GM12891 (cell line): ENCODE data around the gene OR3A3.

Source experiments
- DNase-seq: peaks from one replicate; pipeline ENCODE4 v3.0.0; 2011; ENCODE audit warnings: low spot score; ENCODE audit not compliant: insufficient read length
- FAIRE-seq: peaks from 2 replicates; lab custom pipeline; 2011; peaks lifted over from hg19 to GRCh38; lab: Jason Lieb, UNC
- PAX5 ChIP-seq: IDR thresholded peaks from 2 replicates; pipeline ENCODE4 v1.6.1; 2011; ENCODE audit warnings: low read length, moderate library complexity, mild to moderate bottlenecking; ENCODE audit not compliant: insufficient read depth, severe bottlenecking
- POLR2A ChIP-seq: IDR thresholded peaks from 2 replicates; pipeline ENCODE4 v1.6.1; 2011; ENCODE audit warnings: low read depth, low read length, control low read depth
- POLR2AphosphoS5 ChIP-seq: IDR thresholded peaks from 2 replicates; pipeline ENCODE4 v1.6.1; 2011; ENCODE audit warnings: low read depth, low read length, control low read depth
- POU2F2 ChIP-seq: IDR thresholded peaks from 2 replicates; pipeline ENCODE4 v1.6.1; 2011; ENCODE audit warnings: low read depth, mild to moderate bottlenecking, control low read depth, low read length, moderate library complexity
- SPI1 ChIP-seq: IDR thresholded peaks from 2 replicates; pipeline ENCODE4 v1.6.1; 2011; ENCODE audit warnings: low read depth, low read length, control low read depth
- TAF1 ChIP-seq: IDR thresholded peaks from 2 replicates; pipeline ENCODE4 v1.6.1; 2011; ENCODE audit warnings: low read depth, low read length, control low read depth

The OR3A3 gene

GRCh38 chr17:3472137-3472536, 61.0 kb downstream of the OR3A3 start:
- FAIRE-seq (no peak), DNase-seq (no peak)

More at GRCh38 chr17:3472137-3472536, 61.0 kb downstream of the OR3A3 start:
- TF ChIP-seq POLR2AphosphoS5 (no peak), TAF1 (no peak), POLR2A (no peak), POU2F2 (no peak), SPI1 (no peak), PAX5 (no peak)
